Measurements from ENCODE around the gene ADAMTSL5. TPM values are rescaled to one million over a fixed set of nuclear protein-coding genes. Genes with fewer than 3 reads are reported as not detected.
A peak's percentile ranks its signal among the peaks of the same experiment; 100 is the strongest.

The ADAMTSL5 gene
- total and polyA plus RNA-seq, 9 of the 15 experiments (the other 6 are each of a cell fraction or from before 2014, with no cell fraction given), result 1.0 to 11.6 (median 4.1) TPM

DNA sequence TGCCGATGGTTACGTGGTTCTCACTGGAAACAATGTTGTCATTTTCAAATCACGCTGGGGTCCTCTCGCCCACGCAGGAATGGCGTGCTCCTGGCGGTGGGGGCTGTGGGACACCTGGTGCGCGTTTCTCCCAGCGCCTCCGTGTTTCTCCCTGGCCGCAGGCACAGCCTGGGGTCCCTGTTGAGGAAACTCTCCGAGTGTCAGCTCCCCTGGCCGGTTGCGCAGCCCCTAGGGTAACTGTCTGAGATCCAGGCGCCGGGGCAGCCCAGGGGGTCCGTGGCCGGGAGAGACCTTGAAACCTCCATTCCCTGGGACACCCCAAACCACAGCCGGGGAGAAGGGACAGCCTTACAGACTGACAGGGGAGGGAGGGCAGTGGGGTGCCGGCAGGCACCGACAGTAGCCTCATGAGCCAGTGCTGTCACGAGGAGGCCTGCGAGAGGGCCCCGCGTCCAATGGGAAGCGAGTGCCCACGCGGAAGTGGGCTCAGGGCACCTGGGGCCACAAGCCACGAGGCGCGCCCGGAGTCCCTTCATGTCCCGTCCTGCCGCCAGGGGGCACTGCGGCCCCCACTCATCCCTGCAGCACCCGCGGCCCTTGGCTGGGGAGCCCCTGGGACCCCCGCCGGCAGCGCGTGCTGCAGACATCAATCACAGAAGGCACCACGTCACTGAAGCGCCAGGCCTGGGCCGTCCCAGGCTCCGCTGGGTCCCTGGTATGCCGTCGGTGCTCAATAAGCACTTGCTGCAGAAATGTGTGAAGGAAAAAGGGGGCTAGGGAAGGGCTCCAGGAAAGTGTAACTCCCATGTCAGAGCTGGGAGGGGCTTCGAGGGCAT lies 9.5 kb downstream of the ADAMTSL5 start (continued):
- TF ChIP-seq, protein P1, sequence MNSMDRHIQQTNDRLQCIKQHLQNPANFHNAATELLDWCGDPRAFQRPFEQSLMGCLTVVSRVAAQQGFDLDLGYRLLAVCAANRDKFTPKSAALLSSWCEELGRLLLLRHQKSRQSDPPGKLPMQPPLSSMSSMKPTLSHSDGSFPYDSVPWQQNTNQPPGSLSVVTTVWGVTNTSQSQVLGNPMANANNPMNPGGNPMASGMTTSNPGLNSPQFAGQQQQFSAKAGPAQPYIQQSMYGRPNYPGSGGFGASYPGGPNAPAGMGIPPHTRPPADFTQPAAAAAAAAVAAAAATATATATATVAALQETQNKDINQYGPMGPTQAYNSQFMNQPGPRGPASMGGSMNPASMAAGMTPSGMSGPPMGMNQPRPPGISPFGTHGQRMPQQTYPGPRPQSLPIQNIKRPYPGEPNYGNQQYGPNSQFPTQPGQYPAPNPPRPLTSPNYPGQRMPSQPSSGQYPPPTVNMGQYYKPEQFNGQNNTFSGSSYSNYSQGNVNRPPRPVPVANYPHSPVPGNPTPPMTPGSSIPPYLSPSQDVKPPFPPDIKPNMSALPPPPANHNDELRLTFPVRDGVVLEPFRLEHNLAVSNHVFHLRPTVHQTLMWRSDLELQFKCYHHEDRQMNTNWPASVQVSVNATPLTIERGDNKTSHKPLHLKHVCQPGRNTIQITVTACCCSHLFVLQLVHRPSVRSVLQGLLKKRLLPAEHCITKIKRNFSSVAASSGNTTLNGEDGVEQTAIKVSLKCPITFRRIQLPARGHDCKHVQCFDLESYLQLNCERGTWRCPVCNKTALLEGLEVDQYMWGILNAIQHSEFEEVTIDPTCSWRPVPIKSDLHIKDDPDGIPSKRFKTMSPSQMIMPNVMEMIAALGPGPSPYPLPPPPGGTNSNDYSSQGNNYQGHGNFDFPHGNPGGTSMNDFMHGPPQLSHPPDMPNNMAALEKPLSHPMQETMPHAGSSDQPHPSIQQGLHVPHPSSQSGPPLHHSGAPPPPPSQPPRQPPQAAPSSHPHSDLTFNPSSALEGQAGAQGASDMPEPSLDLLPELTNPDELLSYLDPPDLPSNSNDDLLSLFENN (IDR thresholded peaks at IDR 0.05; ENCODE audit: low read depth in 2 of 2, low read length in 2 of 2), result no peak
- TF ChIP-seq ZNF395 (CRISPR knock-in tag; IDR thresholded peaks at IDR 0.05) (0 out of 2 replicates have a peak, but pooled peaks have one; percentile 40), CHD2 (IDR thresholded peaks at IDR 0.05; ENCODE audit: low read depth, low read length) (peak; percentile 27; the same call in 1 of the 2 replicates), FIP1L1 (IDR thresholded peaks at IDR 0.05; ENCODE audit: low read depth, low read length, poor library complexity, severe bottlenecking) (peak; percentile 47), MEIS2 (IDR thresholded peaks at IDR 0.05; ENCODE audit: partially characterized antibody) (peak; percentile 73), HIVEP1 (CRISPR knock-in tag; IDR thresholded peaks at IDR 0.05) (no peak), SMC3 (conservative IDR thresholded peaks at IDR 0.05; ENCODE audit: insufficient read depth, low read depth, low read length) (0 out of 2 replicates have a peak, but pooled peaks have one; percentile 31), ELF1 (tag; IDR thresholded peaks at IDR 0.05) (peak; percentile 87), SETDB1 (IDR thresholded peaks at IDR 0.05; ENCODE audit: low read length) (no peak), PCBP1 (IDR thresholded peaks at IDR 0.05; ENCODE audit: low read depth, low read length, poor library complexity, severe bottlenecking) (no peak)
